CD14-positive monocyte (primary cell): ENCODE data around the gene FAM120A. TPM values are rescaled to one million over a fixed set of nuclear protein-coding genes. Genes with fewer than 3 reads are reported as not detected.

ENCODE experiments used
- DNase-seq, 3 donors: peaks; one replicate each; pipeline ENCODE4 v3.0.0-alpha.2; 2011 to 2022
- H2AFZ ChIP-seq: 2 replicates; pipeline ENCODE4 v1.6.0; 2012; ENCODE audit warnings: mild to moderate bottlenecking, low read depth, low read length, inconsistent platforms; ENCODE audit not compliant: insufficient read depth, poor library complexity, severe bottlenecking
- H3K27ac ChIP-seq, 2 donors: 1 replicate in 1 of 2; 2 replicates in 1 of 2; pipeline ENCODE4 v1.5.1; 2012 to 2013; ENCODE audit warnings: low read length in 2 of 2, control low read depth in 1 of 2, inconsistent platforms in 1 of 2, low read depth in 1 of 2, mild to moderate bottlenecking in 1 of 2
- H3K27me3 ChIP-seq, 2 donors: one replicate each; pipeline versions ENCODE4 v1.6.0 to v1.6.1; 2011 to 2013; ENCODE audit warnings: low read length in 2 of 2; ENCODE audit not compliant: control insufficient read depth in 2 of 2, insufficient read depth in 2 of 2
- H3K36me3 ChIP-seq, 2 donors: replicated peaks in 1 of 2; 1 replicate in 1 of 2; 2 replicates in 1 of 2; pipeline versions ENCODE4 v1.5.1 to v1.6.1; 2012 to 2013; ENCODE audit warnings: low read length in 2 of 2, control low read depth in 1 of 2, inconsistent platforms in 1 of 2, mild to moderate bottlenecking in 1 of 2; ENCODE audit not compliant: insufficient read depth in 2 of 2, control insufficient read depth in 1 of 2
- H3K4me1 ChIP-seq, 2 donors: 1 replicate in 1 of 2; 2 replicates in 1 of 2; pipeline versions ENCODE4 v1.5.1 to v1.6.1; 2012 to 2013; ENCODE audit warnings: low read length in 2 of 2, control low read depth in 1 of 2, inconsistent platforms in 1 of 2, mild to moderate bottlenecking in 1 of 2, moderate library complexity in 1 of 2; ENCODE audit not compliant: insufficient read depth in 2 of 2, control insufficient read depth in 1 of 2
- H3K4me2 ChIP-seq: replicated peaks from 2 replicates; pipeline ENCODE3; 2012; ENCODE audit warnings: low read length, moderate library complexity, mild to moderate bottlenecking; ENCODE audit not compliant: poor library complexity, severe bottlenecking; ENCODE audit errors: extremely low read depth
- H3K4me3 ChIP-seq, 3 experiments: fragments of 200-600 bp in 1 of 3; sonication (generic) in 1 of 3; replicated peaks in 1 of 3; 1 replicate in 2 of 3; 2 replicates in 1 of 3; pipeline ENCODE4 v1.5.1; 2011 to 2013; ENCODE audit warnings: low read length in 3 of 3, mild to moderate bottlenecking in 3 of 3, control low read depth in 2 of 3, low read depth in 2 of 3, inconsistent platforms in 1 of 3, moderate library complexity in 1 of 3
- H3K79me2 ChIP-seq: 2 replicates; pipeline ENCODE4 v1.6.0; 2012; ENCODE audit warnings: mild to moderate bottlenecking, control low read depth, inconsistent platforms, low read length, moderate library complexity; ENCODE audit not compliant: insufficient read depth
- H3K9ac ChIP-seq: 2 replicates; pipeline ENCODE4 v1.6.0; 2017; ENCODE audit warnings: low read length, mild to moderate bottlenecking; ENCODE audit not compliant: insufficient read depth, poor library complexity, severe bottlenecking
- H3K9me3 ChIP-seq, 2 donors: replicated peaks in 1 of 2; 1 replicate in 1 of 2; 2 replicates in 1 of 2; pipeline versions ENCODE4 v1.5.1 to v1.6.1; 2012 to 2013; ENCODE audit warnings: low read length in 2 of 2, control low read depth in 1 of 2; ENCODE audit not compliant: control insufficient read depth in 1 of 2, insufficient read depth in 1 of 2
- H4K20me1 ChIP-seq: 2 replicates; pipeline ENCODE4 v1.6.0; 2012; ENCODE audit warnings: mild to moderate bottlenecking, low read length, control low read depth, moderate library complexity; ENCODE audit not compliant: insufficient read depth
- H3K27ac Mint-ChIP-seq, 7 donors: one replicate each; pipeline ENCODE4 v1.8.0; 2020; ENCODE audit warnings: mild to moderate bottlenecking in 7 of 7, mixed read lengths in 7 of 7, moderate library complexity in 6 of 7, inconsistent platforms in 2 of 7
- H3K27me3 Mint-ChIP-seq, 3 donors: one replicate each; pipeline ENCODE4 v1.8.0; 2021 to 2022; ENCODE audit warnings: low read depth in 3 of 3, mild to moderate bottlenecking in 3 of 3, mixed read lengths in 3 of 3, moderate library complexity in 3 of 3, inconsistent platforms in 1 of 3
- H3K36me3 Mint-ChIP-seq, 2 donors: one replicate each; pipeline ENCODE4 v1.8.0; 2020; ENCODE audit warnings: mixed read lengths in 2 of 2, inconsistent platforms in 1 of 2, mild to moderate bottlenecking in 1 of 2
- H3K4me1 Mint-ChIP-seq: one replicate; pipeline ENCODE4 v1.8.0; 2020; ENCODE audit warnings: mild to moderate bottlenecking, mixed read lengths
- H3K4me3 Mint-ChIP-seq, 2 donors: one replicate each; pipeline ENCODE4 v1.8.0; 2020; ENCODE audit warnings: mild to moderate bottlenecking in 2 of 2, mixed read lengths in 2 of 2, moderate library complexity in 1 of 2
- H3K9me3 Mint-ChIP-seq, 7 donors: one replicate each; pipeline ENCODE4 v1.8.0; 2020 to 2022; ENCODE audit warnings: mixed read lengths in 7 of 7, mild to moderate bottlenecking in 6 of 7, moderate library complexity in 6 of 7, inconsistent platforms in 2 of 7
- CTCF ChIP-seq: fragments of 200-600 bp; IDR thresholded peaks from one replicate; pipeline ENCODE4 v1.8.0; 2022; ENCODE audit warnings: antibody characterized with exemption, mild to moderate bottlenecking
- WGBS: methylation state at CpG from one replicate; pipeline ENCODE4 v1.1.5; 2013; ENCODE audit warnings: missing lambda C conversion rate; ENCODE audit not compliant: insufficient coverage; 5-methylcytosine and 5-hydroxymethylcytosine counted together
- intact Hi-C, 2 donors: fragments of 100-400 bp; cut with micrococcal nuclease; formaldehyde crosslinking; loops; one replicate each; pipeline versions ENCODE4 v1.15.0 to v1.15.1; 2023
- polyA plus RNA-seq, 3 donors: library from polyadenylated mRNA; depleted of rRNA in 1 of 3; unstranded in 2 of 3; stranded (reverse) in 1 of 3; fragments of 300-500 nt in 2 of 3; fragments of >200 nt in 1 of 3; fragmentation: Illumina TruSeq in 2 of 3; gene quantifications; 1 replicate in 2 of 3; 2 replicates in 1 of 3; pipeline ENCODE4 v1.2.3, GENCODE V29; 2012 to 2021

Gene FAM120A
- polyA plus RNA-seq, 3 donors: 10.4 to 76.6 (median 12.7) TPM

- peaks cover 9 to 22% of the 10 kb centered on the region in 2 donors for H3K36me3 Mint-ChIP-seq
- Histone ChIP-seq H3K4me1 (peaks cover 8 to 10% of the 10 kb centered on the region in 2 donors), H3K36me3 (no peaks in the 10 kb centered on the region), H3K9me3 (peaks cover 0 to 10% of the 10 kb centered on the region in 2 donors), H2AFZ (no peak overlapping the region), H3K27ac (no peak overlapping the region), H4K20me1 (peaks cover 95% of the 10 kb centered on the region), H3K79me2 (peaks cover 84% of the 10 kb centered on the region), H3K27me3 (no peaks in the 10 kb centered on the region), H3K4me3 (no peak overlapping the region), H3K9ac (no peak overlapping the region), H3K4me2 (no peak overlapping the region)
- no peak overlapping the region for H3K4me3 Mint-ChIP-seq
- H3K9me3 Mint-ChIP-seq: peaks cover 2 to 10% (median 5%) of the 10 kb centered on the region in 7 donors
- 89% methylated on average over 2 of the region's 5 CpGs for WGBS
- H3K27ac Mint-ChIP-seq: peak overlapping the region in 1 of 7 donors; percentile 9
- no peaks in the 10 kb centered on the region for H3K27me3 Mint-ChIP-seq
- peaks cover 28% of the 10 kb centered on the region for H3K4me1 Mint-ChIP-seq
- no peak for DNase-seq
- intact Hi-C loops: no loop called here
- no peak for TF ChIP-seq CTCF
Measured at GRCh38 chr9:93601666-93602065, 150.2 kb downstream of the FAM120A start.

DNA sequence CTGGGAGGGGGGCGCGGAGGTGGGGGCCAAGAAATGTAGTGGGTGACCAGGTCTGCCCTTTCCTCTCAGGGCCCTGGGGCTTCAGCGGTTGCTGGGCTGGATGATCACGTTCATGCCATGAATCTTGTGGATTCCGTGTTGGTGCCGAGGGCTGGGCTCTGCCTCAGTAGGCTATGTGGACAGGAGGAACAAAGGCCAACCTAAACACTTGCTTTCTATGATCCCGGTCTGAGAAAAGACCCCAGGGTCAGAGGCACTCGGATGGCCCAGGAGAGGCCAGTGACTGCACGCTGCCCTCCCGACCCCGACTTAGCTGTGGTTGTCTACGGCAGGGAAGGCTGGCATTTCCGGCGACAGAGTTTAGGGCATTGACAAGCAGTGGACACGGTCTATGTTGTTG, 151.5 kb downstream of the FAM120A start:
- Mint-ChIP-seq H3K9me3 (peaks cover 5 to 20% (median 9%) of the 10 kb centered on the region in 7 donors), H3K36me3 (peaks cover 9 to 23% of the 10 kb centered on the region in 2 donors), H3K27ac (no peak overlapping the region), H3K27me3 (no peaks in the 10 kb centered on the region), H3K4me3 (no peak overlapping the region), H3K4me1 (peaks cover 25% of the 10 kb centered on the region)
- no peaks in the 10 kb centered on the region for H3K36me3 ChIP-seq
- H3K27me3 ChIP-seq: no peaks in the 10 kb centered on the region
- peaks cover 0 to 15% of the 10 kb centered on the region in 2 donors for H3K9me3 ChIP-seq
- intact Hi-C loops: no loop called here
- peaks cover 78% of the 10 kb centered on the region for H3K79me2 ChIP-seq
- no peak overlapping the region for H3K9ac ChIP-seq
- peaks cover 89% of the 10 kb centered on the region for H4K20me1 ChIP-seq
- no peak overlapping the region for H3K27ac ChIP-seq
- no peak for DNase-seq
- no peak for TF ChIP-seq CTCF
- WGBS: 99% methylated on average over 13 of the region's 15 CpGs
- no peak overlapping the region for H2AFZ ChIP-seq
- H3K4me3 ChIP-seq: no peak overlapping the region
- H3K4me2 ChIP-seq: no peak overlapping the region
- H3K4me1 ChIP-seq: peaks cover 8 to 10% of the 10 kb centered on the region in 2 donors
